COLO829 (cell line): Measurements from ENCODE around the gene TTLL8.

Source experiments
- DNase-seq: peaks from one replicate; pipeline ENCODE4 v3.0.0; 2012; ENCODE audit warnings: low spot score

TTLL8 gene

DNA sequence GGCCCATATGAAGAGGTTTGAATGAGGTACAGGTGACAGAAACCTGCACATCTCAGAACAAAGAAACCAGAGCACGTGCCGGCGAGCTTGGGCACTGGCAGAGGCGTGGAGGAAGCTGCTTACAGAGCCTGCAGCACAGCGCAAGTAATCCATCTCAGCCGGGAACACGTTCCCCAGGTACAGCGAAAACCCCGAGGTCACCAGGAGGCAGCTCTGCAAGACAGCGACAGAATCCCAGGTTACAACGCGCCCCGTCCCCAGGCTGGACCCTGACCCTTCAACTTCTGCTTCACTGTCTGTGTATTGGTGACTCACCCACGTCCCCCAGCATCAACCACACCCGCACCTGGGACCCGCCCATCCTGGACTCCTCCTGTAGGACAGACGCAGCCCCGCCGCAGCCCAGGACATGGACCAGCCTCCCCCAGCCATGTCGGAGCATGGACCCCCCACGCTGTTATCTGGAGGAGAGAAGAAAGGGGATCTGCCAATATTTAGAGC lies 24.9 kb upstream of the TTLL8 start:
- DNase-seq, result no peak

DNA sequence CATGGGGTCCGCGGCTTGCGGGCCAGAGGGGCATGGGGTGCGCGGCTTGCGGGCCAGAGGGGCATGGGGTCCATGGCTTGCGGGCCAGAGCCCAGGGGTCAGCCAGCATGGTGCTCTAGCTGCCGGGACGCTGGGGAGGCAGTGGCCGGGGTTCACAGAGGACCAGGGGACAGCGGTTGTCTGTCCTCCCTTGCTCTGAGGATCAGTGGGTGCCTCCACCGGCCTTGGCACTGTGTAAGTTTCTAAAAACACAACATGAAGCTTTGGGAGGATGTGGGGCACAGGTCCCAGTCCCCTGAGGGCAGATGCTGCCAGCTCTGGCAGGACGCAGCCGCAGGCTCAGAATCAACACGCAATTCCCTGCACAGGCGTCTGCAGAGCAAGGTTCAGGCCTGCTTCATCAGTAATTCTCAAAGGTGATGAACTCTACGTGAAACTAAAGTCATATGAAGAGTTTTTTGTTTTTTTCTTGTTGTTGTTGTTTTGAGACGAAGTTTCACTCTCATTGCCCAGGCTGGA lies 24.2 kb upstream of the TTLL8 start:
- no peak for DNase-seq

DNA sequence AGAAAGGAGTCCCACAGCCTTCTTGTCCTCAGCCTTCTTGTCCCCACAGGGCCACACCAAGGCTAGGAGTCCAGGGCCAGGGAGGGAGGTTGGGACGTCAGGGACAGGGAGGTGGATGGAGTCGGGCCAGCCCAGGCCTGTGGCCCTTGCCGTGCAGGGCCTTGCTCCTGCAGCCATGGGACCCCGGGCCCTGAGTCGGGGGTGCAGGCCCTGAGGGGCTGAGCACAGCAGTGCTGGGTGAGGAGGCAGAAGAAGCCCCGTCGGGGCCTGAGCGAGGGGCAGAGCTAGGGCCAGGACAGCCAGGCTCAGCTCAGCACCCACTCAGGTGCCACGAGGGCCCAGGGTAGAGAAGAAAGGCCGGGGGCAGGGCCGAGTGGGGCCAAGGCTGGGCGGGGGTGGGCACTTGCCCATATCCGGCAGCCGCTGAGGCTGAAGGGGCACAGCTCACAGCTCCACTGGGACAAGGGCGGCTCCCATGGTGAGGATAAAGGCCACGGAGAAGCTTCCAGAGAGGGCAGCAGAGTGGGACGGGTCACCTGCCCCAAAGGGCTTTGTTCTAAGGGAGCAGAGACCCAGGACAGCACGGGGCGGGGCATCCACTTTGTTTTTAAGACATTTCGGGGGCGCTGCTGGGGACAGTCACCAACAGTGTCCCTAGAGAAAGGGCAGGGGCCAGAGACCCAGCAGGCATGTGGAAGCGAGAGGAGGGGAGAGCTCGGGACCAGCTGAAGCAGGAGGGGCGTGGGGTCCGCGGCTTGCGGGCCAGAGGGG lies 23.5 kb upstream of the TTLL8 start:
- no peak for DNase-seq

DNA sequence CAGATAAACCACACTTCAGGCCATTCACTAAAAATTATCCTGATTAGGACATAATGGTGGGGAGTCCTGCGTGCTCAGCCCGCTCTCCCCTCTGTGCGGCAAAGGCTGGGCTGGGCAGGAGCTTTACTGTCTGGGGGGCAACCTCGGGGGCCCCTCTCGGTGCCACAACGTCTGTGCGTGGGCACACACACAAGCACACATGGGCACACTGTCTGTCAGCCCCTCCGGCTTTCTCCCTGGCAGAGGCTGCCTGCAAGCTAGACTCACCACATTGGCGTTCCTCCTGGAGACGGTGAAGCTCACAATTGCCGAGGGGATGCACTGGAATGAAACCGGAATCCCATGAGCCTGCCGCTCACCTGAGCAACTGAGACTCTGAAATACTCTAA lies 22.0 kb upstream of the TTLL8 start:
- no peak for DNase-seq

DNA sequence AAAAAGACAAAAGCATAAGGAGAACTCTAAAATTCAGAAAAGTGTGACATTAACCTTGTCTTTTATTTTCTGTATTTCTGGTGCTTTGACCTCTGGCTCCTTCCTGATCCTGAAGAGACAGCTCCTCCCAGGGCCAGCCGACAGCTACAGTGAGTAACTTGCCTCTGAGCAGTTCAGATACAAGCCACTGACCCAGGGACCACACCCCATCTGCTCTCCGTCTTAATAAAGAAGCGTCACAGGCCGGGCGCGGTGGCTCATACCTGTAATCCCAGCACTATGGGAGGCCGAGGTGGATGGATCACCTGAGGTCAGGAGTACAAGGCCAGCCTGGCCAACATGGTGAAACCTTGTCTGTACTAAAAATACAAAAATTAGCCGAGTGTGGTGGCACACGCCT lies 20.7 kb upstream of the TTLL8 start:
- DNase-seq, result no peak

DNA sequence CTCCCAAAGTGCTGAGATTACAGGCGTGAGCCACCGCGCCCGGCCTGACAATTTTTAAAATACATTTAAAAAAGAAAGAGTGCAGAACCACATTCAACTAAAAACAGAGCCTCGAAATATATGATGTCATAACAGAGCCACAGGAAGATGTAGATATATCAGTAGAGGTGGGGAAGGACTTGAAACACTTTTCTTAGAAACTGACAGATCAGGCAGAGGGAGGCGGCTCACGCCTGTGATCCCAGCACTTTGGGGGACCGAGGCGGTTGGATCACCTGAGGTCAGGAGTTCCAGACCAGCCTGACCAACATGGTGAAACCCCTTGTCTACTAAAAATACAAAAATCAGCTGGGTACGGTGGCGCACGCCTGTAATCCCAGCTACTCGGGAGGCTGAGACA lies 20.1 kb upstream of the TTLL8 start:
- no peak for DNase-seq

DNA sequence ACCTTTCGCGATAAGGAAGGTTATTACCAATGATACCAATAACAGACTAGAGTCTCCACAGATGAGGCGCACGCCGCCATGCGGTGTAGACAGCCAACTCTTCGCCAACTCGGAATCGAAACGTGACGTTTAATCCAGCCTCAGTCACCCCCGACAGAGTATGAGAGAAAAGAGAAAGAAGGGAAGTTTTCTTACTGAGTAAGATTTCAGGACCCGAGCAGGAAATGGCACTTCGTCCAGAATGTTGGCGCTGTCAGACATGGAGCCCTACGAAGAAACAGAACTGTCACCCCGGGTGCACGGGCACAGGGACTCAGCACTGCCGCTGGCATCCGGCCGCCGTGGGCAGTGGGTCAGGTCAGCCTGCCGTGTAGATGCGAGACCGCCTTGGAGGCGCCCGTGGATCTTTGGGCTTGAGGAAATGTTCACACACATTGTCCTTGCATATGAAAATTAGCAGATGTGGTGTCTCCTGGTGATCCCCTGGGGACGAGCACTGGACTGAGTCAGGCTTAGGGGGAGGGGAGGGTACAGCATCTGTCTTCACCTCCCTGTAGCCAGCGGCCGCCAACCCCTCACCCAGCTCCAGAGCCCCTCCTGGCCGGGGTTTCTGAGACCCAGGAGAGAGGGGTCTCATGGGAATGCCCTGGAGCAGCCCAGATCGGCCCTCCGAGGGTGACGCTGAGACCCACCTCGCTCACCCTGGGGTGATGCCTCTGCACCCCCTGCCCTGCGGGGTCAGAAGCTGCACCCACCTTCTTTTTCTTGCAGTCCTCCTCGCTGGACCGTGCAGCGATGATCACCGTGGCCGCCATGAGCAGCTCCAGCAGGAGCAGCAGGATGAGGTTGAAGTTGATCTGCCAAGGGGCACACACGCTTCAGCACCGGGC lies 18.8 kb upstream of the TTLL8 start:
- DNase-seq, result no peak

DNA sequence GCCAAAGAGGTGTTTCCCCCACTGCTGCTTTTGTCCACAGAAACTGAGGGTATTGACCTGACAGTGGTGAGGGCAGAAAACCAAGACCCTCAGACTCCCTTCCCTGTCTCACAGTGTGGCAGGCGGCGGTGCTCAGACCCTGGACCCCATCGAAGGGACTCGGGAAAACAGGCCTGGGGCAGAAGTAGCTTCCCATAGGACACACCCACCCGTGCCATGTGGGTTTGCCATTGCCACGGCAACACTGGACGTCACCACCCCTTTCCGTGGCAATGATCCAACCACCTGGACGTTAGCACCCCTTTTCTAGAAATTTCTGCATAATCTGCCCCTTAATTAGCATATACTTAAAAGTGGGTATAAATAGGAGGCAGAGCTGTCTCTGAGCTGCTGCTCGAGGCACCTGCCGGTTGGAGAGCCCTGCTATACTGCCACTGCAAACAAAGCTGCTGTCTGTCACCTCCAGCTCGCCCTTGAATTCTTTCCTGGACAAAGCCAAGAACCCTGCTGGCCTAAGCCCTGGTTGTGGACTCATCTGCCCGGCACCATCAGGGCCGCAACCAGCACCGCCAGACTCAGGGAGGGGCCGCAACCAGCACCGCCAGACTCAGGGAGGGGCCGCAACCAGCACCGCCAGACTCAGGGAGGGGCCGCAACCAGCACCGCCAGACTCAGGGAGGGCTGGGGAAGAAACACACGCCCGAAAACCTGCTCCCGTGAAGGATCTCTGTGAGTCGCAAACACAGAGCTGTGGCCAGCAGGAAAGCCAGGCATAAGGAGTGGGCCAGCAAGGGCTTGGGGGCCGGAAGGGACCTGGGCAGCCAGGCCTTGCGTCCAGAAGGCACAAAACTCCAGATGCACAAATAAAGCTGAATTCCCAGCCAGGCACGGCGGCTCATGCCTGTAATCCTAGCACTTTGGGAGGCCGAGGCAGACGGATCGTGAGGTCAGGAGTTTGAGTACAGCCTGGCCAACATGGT lies 16.7 kb upstream of the TTLL8 start:
- DNase-seq, result no peak

DNA sequence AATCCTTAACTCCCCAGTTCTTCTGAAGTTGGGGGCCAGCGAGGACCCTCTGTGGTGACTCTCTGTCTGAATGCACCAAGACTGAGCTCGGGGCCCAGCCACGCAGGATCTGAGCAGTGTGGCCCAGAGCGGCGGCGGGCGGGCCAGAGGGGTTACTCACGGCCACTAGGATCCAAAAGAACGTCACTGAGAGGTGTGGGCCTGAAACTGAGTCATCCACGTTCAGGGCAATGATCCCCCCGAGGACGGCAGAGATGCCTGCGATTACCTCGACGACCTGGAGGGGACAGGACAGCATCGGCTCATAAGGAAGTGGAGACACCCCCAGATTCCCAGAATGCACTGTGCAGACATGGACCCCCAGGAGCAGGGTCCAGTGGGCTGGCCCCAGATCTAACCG lies 16.0 kb upstream of the TTLL8 start:
- no peak for DNase-seq

DNA sequence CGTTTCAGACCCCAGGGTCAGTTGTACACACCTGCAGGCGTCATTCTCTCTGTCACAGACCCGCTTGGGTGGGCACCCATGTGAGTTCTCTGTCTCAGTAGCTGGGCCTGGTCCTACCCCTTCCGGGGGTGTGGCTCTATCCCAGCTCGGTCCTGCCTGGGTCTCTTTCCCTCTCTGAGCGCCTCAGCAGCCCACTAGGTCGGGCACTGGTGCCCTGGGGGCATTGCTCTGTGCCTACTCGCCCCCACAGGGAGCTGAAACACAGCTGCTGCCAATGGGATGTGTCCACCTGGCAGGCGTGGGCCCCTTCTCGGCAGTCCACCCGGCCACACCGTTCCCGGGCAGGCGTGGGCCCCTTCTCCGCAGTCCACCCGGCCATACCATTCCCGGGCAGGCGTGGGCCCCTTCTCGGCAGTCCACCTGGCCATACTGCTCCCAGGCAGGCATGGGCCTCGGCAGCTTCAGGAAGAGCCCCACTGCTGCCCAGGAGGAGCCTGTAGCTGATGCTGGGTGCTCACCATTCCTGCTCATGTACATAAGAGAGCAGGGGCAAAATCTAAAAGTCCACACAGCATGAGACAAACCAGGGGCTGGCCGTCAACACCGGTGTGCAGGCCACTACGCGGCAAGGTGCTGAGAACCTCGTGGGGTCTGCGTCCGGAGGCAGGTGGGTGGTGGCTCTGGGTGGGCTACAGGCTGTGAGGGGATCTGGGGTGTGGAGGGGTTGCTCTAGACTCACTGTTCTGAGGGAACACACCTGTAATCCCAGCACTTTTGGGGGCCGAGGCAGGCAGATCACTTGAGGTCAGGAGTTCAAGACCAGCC lies 14.8 kb upstream of the TTLL8 start:
- no peak for DNase-seq

DNA sequence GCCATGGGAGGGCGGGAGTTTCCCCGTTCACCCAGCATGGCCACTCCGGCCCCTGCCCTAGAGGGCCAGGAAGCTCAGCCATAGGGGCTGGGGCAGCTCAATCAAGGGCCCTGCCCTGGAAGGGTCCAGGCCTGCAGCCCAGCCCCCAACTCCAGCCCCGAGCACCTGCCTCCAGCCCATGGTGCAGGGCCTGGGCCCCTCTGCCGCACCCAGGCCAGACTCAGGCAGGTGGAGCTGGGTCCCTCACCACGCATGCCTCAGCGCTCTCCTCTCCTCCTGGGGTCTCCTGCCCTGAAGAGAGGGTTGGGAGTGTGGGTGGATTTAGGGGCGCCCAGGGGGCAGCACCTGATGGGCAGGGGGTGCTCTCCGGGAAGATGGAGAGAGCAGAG lies 14.1 kb upstream of the TTLL8 start:
- no peak for DNase-seq

DNA sequence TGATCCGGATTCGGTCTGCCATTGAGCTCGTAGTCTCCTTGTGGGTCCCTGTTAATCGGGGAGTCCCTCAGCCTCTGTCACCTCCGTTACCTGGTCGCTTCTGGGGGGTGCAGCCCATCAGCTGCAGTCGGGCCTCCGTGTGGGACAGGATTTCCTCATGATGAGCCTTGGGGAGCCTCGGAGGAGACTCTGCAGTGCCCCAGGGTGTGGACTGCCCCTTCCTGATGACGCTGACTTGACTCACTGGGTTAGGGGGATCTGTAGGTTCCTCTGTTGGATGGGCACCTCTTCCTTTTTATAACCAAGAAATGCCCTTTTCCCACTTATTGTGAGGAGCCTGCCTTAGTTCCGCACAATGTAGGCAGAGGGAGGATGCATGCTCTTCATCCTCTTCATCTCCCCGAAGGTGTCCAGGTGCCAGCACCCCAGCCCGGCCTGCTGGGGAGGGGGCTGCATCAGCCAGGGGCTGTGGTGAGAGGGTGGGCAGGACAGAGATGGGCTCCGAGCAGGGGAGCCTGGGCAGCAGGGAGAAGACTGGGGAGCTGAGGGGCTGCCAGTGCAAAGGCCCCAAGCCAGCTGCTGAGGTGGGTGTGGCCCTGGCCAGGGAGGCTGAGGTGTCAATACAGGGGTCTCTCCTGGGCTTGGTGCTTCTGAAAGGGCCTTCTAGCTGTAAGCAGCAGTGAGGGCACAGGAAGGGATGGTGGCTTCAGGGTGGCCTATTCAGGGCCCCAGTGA lies 13.5 kb upstream of the TTLL8 start:
- no peak for DNase-seq

DNA sequence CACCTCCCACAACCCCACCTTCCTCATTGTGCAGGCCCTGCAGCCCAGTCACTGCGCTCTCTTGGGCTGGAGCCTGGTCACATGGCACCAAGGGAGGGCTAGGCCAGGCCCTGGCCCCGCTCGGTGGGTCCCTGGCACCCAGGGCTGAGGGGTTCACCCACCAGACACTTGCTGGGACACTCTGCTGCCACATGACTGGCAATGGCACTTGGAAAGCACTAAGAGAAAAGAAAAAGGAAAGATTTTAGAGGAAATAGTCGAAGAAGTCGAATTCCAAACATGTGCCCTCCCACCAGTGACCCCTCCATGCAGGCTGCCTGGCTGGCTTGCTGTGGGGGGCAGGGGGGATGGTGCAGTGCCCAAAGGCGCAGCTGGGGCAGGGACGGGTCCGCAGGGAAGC lies 12.3 kb upstream of the TTLL8 start:
- DNase-seq, result no peak

DNA sequence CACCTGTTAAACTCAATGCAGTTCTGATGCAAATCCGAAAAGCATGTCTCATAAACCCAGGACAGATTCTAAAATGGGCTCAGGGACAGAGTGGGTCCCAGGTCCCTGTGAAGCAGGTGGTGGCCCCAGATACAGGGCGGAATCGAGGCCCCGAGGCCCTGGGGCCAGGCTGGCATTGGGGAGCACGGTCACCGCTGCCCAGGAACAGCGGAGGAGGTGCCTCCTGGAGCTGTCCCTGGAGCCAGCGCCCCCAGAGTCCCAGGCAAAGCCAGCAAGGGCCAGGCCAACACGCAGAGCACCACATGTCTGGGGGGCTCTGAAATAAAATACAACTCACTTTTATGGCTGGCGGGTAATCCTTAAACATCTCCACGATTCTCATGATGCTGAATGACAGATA lies 10.0 kb upstream of the TTLL8 start:
- no peak for DNase-seq

DNA sequence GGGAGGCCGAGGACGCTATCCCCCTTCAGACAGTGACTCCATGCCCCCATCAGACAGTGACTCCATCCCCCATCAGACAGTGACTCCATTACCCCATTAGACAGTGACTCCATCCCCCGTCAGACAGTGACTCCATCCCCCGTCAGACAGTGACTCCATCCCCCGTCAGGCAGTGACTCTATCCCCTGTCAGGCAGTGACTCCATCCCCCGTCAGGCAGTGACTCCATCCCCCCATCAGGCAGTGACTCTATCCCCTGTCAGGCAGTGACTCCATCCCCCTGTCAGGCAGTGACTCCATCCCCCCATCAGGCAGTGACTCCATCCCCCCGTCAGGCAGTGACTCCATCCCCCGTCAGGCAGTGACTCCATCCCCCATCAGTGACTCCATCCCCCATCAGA lies 9.1 kb upstream of the TTLL8 start:
- no peak for DNase-seq

DNA sequence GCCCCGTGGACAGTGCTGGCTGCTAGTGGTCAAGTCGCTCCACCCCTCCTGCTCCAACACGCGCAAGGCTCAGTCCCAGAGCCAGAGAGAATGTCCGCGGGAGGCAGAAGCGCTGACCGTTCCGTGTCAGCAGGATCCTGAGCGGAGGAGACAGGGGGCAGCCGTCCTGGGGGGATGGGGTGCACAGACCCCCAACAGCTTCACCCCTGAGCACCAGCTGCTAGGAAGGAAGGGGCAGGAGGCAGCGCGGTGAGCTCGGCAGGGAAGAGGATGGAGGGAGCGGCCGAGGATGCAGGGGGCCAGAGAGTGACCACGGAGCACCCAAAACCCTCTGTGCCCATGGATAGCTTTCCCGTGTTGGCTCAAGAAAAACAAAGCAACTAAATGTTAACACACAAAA lies 6.4 kb upstream of the TTLL8 start:
- no peak for DNase-seq

DNA sequence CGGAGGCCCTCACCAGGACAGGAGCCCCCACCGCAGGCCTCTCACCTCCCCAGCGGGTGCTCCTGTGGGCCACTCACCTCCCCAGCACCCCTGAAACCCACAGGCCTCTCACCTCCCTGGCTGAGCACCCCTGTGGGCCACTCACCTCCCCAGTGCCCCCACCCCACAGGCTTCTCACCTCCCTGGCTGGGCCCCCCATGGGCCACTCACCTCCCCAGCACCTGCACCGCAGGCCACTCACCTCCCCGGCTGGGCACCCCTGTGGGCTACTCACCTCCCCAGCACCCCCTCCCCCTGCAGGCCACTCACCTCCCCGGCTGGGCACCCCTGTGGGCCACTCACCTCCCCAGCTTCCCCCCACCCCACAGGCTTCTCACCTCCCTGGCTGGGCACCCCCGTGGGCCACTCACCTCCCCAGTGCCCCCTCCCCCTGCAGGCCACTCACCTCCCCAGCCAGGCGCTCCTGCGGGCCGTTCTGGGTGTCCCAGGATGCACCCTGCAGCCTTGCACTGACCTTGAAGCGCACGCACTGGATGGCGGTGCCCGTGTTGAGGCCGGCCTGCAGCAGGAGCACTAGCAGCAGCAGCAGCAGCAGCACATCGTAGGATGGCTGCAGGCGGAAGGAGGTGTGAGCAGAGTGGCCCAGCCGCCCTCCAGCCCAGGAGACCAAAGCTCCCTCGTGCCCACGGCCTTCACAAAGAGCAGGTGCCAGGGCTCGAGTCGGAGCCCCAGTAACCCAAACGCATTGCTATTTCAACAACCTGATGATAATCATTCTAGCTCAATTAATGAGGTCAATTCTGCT lies 5.7 kb upstream of the TTLL8 start:
- DNase-seq, result no peak

DNA sequence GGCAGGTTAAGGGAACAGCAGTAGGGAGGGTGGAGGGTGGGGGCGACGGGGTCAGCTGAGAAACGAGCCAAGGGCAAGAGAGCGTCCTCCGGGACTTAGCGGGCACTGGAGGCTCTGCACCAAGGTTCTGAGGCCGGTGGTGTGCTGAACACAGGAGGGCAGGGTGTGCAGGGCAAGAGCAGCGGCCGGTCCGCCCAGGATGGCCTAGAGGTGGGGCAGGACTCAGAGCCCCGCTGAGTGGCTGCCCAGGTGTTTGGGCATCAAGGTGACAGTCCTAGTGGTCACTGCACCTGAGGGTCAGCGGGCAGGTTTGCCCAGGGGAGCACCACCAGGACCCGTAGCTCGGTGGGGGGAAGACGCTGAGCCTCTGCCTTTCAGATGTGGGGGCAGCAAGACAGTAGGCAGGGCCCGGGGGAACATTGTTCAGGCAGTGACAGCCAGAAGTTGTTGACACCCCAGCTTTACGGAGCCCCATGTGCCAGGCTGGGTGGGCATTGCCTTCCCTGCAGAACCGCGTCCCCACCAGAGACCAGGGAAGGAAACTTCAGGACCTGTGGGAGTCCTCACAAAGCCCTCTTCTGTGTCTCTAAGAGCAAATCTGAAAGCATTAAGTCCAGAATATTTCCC lies 4.5 kb upstream of the TTLL8 start:
- DNase-seq, result no peak

DNA sequence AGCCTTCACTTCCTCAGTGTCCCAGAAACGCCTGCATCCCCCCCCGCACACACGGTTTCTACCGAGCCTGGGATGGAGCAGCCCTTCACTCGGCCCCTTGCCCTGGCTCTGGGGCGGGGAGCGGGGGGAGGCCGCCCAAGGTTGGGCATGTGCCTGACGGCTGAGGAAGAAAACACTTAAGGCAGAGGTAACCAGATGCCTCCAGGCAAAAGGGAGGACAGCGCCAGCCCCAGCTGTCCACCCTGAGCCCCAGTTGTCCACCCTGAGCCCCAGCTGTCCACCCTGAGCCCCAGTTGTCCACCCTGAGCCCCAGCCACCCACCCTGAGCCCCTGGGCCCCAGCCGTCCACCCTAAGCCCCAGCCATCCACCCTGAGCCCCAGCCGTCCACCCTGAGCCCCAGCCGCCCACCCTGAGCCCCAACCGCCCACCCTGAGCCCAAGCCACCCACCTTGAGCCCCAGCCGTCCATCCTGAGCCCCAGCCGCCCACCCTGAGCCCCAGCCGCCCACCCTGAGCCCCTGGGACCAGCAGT lies 3.8 kb upstream of the TTLL8 start:
- DNase-seq, result no peak
